GM12878 (cell line): ENCODE measurements around the gene ELL2.

ENCODE experiments used
- NFIC ChIP-seq: IDR thresholded peaks from 2 replicates; pipeline ENCODE4 v1.6.1; 2012; ENCODE audit warnings: low read depth, mild to moderate bottlenecking, inconsistent platforms, low read length, moderate library complexity
- RCOR1 ChIP-seq: conservative IDR thresholded peaks from 2 replicates; pipeline ENCODE4 v1.6.1; 2012; ENCODE audit warnings: low read depth, low read length, improper control_type of control experiment
- TF ChIP-seq, protein P1 (sequence below): fragments of 450-650 bp; IDR thresholded peaks from 2 replicates; pipeline ENCODE4 v1.6.1; 2016; ENCODE audit warnings: mild to moderate bottlenecking

DNA sequence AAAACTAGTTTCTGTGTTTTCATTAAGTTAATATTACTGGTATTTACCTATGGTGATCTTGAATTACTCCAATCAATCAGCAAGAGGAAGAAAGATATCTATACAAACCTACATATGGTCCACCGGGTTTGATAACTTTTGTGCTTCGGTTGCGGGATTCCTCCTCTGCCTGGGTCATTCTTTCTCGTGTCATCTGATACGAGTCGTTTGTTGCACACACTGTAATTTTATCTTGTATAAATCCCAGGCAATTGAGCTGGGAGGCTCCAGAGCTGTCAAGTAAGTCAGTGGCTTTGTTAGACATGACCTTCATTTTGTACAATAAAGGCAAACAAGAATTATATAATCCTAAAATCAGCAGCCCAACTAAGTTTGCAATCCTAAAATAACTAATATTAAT lies 48.0 kb downstream of the ELL2 start:
- no peak for TF ChIP-seq NFIC
- TF ChIP-seq, protein P1, sequence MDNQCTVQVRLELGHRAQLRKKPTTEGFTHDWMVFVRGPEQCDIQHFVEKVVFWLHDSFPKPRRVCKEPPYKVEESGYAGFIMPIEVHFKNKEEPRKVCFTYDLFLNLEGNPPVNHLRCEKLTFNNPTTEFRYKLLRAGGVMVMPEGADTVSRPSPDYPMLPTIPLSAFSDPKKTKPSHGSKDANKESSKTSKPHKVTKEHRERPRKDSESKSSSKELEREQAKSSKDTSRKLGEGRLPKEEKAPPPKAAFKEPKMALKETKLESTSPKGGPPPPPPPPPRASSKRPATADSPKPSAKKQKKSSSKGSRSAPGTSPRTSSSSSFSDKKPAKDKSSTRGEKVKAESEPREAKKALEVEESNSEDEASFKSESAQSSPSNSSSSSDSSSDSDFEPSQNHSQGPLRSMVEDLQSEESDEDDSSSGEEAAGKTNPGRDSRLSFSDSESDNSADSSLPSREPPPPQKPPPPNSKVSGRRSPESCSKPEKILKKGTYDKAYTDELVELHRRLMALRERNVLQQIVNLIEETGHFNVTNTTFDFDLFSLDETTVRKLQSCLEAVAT, result no peak
- TF ChIP-seq RCOR1, result no peak
